Measurements from ENCODE around the gene CREB3L1.
"Not testable (repeated sequence)": the region's sequence is repeated elsewhere in the genome, so short reads cannot be mapped to it uniquely, and the experiment has no call there.

Gene CREB3L1

GRCh38 chr11:46296528-46297448 is 19.3 kb downstream of the CREB3L1 start:
- DNase-seq = no peak

DNA sequence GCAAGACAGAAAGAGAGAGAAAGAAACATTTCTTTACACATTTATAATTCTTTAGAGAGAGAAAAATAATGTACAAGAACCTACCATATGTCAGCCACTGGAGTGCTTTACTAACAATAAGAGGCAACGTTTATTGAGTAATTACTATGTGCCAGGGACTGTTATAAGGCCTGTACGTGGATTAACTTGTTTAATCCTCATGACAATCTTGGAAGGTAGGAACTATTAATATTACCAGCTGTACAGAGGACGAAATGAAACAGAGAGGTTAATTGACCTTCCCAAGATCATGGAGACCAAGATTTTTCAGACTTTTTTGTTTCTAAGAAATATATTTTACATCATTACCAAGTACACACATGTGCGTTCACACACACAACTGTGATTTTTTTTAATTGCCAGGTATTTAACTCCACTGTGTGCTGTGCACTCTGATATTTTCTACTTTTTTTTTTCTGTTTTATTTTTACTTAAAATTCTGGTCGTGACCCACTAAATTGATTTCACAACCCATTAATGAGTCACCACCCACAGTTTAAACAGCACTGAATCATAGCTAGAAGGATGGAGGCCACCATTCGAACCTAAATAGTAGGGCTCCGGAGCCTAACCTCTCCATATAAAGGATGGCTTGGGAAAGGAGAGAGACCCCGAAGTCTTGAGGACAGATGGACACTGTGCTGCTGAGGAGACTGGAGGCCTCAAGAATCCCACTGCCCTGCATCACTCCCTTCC is 21.4 kb downstream of the CREB3L1 start:
- DNase-seq = no peak

DNA sequence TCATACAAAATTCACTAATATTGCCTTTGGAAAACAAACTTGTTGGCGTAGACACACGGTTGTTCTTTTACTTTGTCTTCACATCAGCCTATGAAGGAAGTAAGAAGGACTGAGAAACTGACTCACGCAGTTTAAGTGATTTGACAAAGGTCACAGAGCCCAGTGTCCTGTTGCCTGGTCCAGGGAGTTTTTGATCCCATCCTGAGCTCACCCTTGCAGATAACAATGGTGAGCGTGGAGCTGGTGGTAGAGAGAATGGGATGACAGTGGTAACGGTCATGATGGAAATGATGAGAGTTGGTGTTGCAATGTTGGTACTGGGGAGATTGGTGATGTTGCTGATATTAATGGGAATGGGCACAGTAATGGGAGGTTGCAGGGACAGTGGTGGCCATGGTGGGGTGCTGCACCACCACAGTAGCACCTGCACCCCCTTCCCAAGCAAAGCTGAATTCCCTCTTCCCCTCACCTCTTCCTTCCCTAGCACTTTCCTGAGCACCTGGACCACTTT is 22.0 kb downstream of the CREB3L1 start:
- no peak for DNase-seq

DNA sequence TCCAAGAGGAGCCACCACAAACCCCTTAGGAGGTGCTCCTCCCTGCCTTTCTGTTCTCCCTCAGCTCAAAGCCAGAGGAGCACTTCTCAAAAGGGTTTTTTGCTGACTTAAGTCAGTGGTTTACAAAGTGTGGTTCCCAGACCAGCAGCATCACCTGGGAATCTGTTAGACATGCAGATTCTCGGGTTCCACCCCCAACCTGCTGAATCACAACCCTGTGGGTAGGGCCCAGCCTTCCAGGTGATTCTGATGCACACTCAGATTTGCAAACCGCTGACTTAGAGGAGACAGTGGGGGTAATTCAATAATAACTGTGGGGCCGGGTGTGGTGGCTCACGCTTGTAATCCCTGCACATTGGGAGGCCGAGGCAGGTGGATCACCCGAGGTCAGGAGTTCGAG is 22.8 kb downstream of the CREB3L1 start:
- no peak for DNase-seq

DNA sequence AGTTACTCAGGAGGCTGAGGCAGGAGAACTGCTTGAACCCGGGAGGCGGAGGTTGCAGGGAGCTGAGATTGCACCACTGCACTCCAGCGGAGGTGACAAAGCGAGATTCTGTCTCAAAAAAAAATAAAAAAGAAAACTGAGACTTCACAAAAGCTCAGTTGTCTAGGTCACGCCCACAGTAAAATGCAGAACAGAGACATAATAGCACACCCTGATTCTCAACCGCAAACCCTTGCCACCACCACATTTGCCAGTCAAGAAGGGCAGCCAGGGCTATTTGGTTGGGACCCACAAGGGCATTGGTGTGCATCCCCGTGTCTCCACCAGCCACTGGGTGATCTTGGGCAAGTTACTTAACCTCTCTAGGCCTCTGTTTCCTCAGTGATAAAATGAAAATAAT is 25.4 kb downstream of the CREB3L1 start:
- DNase-seq = no peak

DNA sequence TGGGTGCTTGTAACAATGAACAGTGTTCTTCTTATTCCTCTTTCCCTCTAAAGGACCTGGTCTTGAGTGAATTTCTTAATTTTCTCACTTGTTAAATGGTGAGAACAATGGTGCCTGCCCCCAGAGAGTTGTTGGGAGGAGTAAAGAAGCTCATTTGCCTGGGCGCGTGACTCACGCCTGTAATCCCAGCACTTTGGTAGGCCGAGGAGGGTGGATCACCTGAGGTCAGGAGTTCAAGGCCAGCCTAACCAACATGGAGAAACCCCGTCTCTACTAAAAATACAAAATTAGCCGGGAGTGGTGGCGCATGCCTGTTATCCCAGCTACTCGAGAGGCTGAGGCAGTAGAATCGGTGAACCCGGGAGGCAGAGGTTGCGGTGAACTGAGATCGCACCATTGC is 26.6 kb downstream of the CREB3L1 start:
- not testable (repeated sequence) for DNase-seq

- no peak for DNase-seq
Measured at GRCh38 chr11:46304605-46305179, 27.2 kb downstream of the CREB3L1 start.

- no peak for DNase-seq
Measured at GRCh38 chr11:46305295-46305694, 27.8 kb downstream of the CREB3L1 start.

GRCh38 chr11:46306296-46306853 is 28.9 kb downstream of the CREB3L1 start:
- DNase-seq = no peak

DNA sequence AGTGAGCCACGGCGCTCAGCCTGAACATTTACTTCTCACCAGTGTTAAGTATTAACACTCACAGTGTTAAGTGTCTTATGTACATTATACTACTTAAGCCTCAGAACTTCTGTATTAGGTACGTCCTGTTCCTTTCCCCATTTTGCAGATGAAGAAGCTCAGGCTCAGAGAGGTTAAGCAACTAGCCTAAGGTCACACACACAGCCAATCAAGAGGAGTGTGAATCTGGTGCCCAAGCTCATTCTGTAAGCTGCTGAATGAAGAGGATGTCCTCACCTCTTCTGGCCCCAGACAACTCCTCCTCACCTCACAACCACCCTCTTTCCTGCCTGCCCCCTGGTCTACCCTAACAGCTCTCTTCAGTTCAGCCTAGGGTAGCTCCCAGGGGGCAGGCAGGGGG is 29.9 kb downstream of the CREB3L1 start:
- DNase-seq = no peak

DNA sequence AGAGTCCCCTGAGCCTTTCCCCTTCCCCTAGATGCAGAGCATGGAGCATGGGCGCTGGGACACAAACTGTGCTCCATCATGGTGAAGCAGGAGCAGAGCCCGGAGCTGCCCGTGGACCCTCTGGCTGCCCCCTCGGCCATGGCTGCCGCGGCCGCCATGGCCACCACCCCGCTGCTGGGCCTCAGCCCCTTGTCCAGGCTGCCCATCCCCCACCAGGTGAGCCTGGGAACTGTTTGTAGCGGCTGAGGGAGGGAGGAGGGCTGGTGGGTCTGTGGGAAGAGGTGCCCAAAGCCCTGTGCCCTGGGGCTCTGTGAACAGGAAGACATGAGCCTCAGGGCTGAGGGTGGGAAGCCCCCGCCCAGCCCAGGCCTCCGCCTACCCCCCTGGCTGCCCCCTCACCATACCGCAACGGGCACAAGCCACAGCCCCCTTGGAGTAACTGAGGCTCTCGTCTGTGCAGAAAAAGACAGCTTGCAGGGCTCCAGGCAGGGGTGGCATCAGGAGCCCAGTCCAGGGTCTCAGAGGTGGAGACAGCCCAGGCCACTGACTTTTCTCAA is 30.4 kb downstream of the CREB3L1 start:
- no peak for DNase-seq

DNA sequence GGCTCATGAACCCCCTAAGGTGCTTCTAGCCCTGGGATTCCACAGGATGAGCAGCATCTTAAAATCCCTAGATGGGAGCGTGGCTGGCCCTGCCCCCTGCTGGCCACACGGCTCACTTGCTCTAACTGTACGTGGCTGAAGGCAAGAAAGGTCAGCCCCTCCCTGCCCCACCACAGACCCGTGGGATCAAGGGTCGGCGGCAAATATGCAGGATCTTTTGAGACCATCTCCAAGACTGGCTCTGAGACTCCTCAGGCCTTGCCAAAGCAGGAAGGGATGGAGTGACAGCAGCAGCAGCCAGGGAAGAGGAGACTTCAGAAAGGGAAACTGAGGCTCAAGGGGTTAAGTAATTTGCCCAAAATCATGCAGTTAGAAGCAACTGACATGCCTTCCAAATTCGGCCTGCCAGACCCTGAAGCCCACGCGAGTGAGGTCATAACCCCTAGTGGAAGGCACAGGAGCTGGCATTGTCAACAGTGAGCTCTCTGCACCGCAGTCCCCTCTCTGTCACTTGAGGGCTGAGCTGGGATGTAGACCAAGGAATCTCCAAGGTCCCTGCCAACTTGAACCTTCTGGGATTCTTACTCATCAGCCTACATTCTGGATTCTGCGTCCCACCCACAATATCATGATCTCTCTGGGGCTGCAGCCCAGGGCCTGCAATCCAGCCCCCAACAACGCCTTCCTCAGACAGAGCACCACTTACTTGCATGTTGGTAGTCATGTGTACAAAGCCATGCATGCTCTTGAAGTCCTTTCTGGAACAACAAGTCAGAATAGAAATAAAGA is 31.4 kb downstream of the CREB3L1 start:
- peak; percentile 71 for DNase-seq

GRCh38 chr11:46309814-46310259 is 32.4 kb downstream of the CREB3L1 start:
- DNase-seq = no peak

DNA sequence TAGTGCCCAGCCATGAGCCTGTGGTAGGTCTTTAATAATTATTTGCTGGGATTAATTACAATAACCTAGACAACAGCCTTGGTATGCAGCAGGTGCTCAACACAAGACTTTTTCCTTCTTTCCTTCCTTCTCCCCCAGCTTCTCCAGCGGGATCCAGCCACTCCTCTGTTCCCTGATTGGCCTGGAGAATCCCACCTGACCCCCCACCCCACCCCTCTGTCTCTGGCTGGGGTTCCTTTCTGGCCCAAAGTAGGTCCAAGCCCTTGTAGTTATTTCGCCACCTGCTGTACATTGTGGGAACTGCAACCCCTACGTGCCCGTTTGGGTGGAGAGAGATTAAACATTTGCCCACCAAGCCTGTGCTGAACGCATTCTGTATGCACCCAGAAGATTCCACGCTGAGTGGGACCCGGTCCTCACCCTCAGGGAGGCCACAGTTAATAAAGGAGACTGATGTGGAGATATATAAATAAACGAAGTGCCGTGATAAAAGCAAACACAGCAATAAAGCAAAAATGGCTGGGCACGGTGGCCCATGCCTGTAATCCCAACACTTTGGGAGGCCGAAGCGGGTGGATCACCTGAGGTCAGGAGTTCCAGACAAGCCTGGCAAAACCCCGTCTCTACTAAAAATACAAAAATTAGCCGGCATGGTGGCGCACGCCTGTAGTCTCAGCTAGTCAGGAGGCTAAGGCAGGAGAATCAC is 37.7 kb downstream of the CREB3L1 start:
- peak; percentile 72 for DNase-seq

GRCh38 chr11:46315783-46316563 is 38.5 kb downstream of the CREB3L1 start:
- no peak for DNase-seq

- no peak for DNase-seq
Measured at GRCh38 chr11:46319074-46319453, 41.6 kb downstream of the CREB3L1 start.

- DNase-seq = no peak
Measured at GRCh38 chr11:46321757-46322156, 44.3 kb downstream of the CREB3L1 start.

- no peak for DNase-seq
Measured at GRCh38 chr11:46322759-46323158, 45.3 kb downstream of the CREB3L1 start.

GRCh38 chr11:46326813-46327416 is 49.5 kb downstream of the CREB3L1 start:
- no peak for DNase-seq

- no peak for DNase-seq
Measured at GRCh38 chr11:46327829-46328228, 50.4 kb downstream of the CREB3L1 start.

Data from stimulated activated CD4-positive, alpha-beta T cell treated with anti-CD3 and anti-CD28 coated beads, Interleukin-4, amount 100 ng/mL, for 1 hour (primary cell).